ENCODE data around the gene ABHD17B.

ABHD17B gene

DNA sequence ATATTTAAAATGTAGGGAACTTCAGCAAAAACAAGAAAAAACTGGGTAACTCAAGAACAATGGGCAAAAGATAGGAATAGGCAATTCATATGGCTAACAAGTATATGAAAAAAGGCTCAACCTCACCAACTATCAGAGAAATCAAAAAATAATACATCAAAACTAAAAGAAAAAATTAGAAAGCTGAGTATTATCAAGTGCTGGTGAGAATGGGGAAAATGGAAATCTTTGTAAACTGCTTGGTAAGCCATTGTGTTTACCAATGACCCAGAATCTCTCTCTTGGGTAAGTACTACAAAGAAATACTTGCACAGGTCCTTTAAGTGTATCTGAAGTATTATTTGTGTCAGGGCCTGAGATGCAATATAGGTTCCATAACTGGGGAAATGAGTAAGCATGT, 27.0 kb downstream of the ABHD17B start:
- TF ChIP-seq CEBPB (IDR thresholded peaks at IDR 0.05) (no peak), TAF1 (IDR thresholded peaks at IDR 0.05; ENCODE audit: low read depth) (no peak), ZBTB7A (IDR thresholded peaks at IDR 0.05; ENCODE audit: low read depth) (no peak), CREB1 (IDR thresholded peaks at IDR 0.05; ENCODE audit: low read depth) (no peak), TEAD4 (IDR thresholded peaks at IDR 0.05) (no peak), EP300 (IDR thresholded peaks at IDR 0.05; ENCODE audit: borderline replicate concordance) (no peak), NFIC (IDR thresholded peaks at IDR 0.05) (no peak), TCF12 (IDR thresholded peaks at IDR 0.05; ENCODE audit: low read depth) (no peak), YY1 (IDR thresholded peaks at IDR 0.05; ENCODE audit: low read depth) (no peak), FOXM1 (IDR thresholded peaks at IDR 0.05; ENCODE audit: borderline replicate concordance, low read depth) (no peak), RAD21 (IDR thresholded peaks at IDR 0.05; ENCODE audit: low read depth) (no peak), EGR1 (IDR thresholded peaks at IDR 0.05) (no peak)
- TF ChIP-seq, protein P1, sequence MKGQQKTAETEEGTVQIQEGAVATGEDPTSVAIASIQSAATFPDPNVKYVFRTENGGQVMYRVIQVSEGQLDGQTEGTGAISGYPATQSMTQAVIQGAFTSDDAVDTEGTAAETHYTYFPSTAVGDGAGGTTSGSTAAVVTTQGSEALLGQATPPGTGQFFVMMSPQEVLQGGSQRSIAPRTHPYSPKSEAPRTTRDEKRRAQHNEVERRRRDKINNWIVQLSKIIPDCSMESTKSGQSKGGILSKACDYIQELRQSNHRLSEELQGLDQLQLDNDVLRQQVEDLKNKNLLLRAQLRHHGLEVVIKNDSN (IDR thresholded peaks at IDR 0.05): no peak
- TF ChIP-seq, protein P2, sequence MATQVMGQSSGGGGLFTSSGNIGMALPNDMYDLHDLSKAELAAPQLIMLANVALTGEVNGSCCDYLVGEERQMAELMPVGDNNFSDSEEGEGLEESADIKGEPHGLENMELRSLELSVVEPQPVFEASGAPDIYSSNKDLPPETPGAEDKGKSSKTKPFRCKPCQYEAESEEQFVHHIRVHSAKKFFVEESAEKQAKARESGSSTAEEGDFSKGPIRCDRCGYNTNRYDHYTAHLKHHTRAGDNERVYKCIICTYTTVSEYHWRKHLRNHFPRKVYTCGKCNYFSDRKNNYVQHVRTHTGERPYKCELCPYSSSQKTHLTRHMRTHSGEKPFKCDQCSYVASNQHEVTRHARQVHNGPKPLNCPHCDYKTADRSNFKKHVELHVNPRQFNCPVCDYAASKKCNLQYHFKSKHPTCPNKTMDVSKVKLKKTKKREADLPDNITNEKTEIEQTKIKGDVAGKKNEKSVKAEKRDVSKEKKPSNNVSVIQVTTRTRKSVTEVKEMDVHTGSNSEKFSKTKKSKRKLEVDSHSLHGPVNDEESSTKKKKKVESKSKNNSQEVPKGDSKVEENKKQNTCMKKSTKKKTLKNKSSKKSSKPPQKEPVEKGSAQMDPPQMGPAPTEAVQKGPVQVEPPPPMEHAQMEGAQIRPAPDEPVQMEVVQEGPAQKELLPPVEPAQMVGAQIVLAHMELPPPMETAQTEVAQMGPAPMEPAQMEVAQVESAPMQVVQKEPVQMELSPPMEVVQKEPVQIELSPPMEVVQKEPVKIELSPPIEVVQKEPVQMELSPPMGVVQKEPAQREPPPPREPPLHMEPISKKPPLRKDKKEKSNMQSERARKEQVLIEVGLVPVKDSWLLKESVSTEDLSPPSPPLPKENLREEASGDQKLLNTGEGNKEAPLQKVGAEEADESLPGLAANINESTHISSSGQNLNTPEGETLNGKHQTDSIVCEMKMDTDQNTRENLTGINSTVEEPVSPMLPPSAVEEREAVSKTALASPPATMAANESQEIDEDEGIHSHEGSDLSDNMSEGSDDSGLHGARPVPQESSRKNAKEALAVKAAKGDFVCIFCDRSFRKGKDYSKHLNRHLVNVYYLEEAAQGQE (IDR thresholded peaks at IDR 0.05; ENCODE audit: low read depth): no peak
- TF ChIP-seq, protein P3, sequence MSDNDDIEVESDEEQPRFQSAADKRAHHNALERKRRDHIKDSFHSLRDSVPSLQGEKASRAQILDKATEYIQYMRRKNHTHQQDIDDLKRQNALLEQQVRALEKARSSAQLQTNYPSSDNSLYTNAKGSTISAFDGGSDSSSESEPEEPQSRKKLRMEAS (IDR thresholded peaks at IDR 0.05): no peak

DNA sequence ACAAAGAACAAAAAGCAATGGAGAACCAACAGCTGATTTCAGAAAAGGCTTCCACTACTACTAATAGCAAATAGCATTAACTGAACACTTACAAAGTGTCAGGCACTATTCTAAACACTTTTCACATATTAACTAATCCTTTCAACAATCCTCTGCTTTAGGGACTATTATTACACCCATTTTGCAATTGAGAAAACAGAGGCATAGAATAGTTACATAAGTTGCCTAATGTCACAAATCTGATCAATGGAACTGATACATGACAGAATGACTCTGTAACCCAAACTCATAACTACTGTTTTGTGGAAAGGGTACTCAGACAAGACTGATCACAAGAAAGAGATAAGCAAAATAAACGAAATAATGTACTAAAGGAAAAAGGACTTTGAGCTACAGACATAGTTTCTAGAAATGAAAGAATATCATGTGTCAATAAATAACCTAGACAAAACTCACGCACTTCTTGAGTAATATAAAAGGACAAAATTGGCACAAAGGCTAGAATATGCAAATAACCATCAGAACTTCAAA, 31.3 kb downstream of the ABHD17B start:
- TF ChIP-seq EGR1 (IDR thresholded peaks at IDR 0.05) (no peak), EP300 (IDR thresholded peaks at IDR 0.05; ENCODE audit: borderline replicate concordance) (no peak), FOXM1 (IDR thresholded peaks at IDR 0.05; ENCODE audit: borderline replicate concordance, low read depth) (no peak), RAD21 (IDR thresholded peaks at IDR 0.05; ENCODE audit: low read depth) (no peak)
- TF ChIP-seq, protein P3 (IDR thresholded peaks at IDR 0.05): no peak

DNA sequence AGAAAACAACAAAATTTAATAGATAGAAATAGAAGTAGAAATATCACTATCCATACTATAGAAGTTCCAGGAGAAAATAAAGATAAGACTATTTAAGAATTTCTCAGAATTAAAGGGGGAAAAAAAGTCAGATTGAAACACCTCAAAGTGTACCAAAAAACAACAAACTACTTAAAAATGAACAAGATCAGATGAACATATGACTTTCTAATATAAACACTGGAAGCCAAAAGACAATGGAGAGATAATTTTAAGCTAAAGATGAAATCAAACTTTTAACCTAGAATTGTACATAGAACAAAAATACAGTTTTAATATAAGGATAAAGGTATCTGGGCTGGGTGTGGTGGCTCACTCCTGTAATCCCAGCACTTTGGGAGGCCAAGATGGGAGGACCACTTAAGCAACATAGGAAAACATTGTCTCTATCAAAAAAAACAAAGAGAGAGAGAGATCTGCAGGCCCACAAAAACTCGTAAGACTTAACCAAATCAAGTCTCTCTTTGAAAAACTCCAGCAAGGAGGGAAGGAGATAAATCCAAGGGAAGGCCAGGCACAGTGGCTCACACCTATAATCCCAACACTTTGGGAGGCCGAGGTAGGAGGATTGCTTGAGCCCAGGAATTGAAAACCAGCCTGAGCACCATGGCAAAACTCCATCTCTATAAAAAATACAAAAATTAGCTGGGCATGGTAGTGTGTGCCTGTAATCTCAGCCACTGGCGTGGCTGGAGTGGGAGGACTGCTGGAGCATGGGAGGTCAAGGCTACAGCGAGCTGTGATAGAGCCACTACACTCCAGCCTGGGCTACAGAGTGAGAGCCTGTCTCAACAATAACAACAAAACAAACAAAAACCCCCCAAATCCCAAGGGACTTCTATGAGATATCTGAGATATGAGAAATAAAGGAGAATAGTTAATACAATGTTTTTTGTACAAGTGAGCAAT, 32.4 kb downstream of the ABHD17B start:
- TF ChIP-seq TAF1 (IDR thresholded peaks at IDR 0.05; ENCODE audit: low read depth) (no peak), FOXM1 (IDR thresholded peaks at IDR 0.05; ENCODE audit: borderline replicate concordance, low read depth) (no peak)

DNA sequence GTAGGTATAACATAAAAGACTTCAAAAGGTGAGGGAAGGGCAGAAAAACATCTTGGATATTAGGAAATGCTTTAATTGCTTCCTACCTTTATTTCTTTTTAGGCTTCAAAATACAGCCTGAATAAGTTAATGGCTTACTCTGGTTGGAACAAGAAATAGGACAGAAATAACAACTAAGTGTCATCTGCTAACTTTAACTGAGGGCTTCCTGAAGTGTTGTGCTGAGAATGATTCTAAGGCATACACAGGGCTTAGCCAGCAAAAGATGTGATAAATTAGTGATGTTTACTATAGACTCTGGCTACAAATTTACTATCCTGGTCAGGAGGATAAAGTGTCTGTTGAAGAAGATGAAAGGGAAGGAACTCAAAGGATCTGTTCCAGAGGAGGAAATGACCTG, 34.2 kb downstream of the ABHD17B start:
- TF ChIP-seq ZBTB7A (IDR thresholded peaks at IDR 0.05; ENCODE audit: low read depth): no peak
- TF ChIP-seq NFIC (IDR thresholded peaks at IDR 0.05): no peak
- no peak for TF ChIP-seq CREB1 (IDR thresholded peaks at IDR 0.05; ENCODE audit: low read depth)
- TF ChIP-seq CEBPB (IDR thresholded peaks at IDR 0.05): no peak
- TF ChIP-seq, protein P3 (IDR thresholded peaks at IDR 0.05): no peak
- no peak for TF ChIP-seq TAF1 (IDR thresholded peaks at IDR 0.05; ENCODE audit: low read depth)
- TF ChIP-seq, protein P2 (IDR thresholded peaks at IDR 0.05; ENCODE audit: low read depth): no peak
- TF ChIP-seq YY1 (IDR thresholded peaks at IDR 0.05; ENCODE audit: low read depth): no peak
- TF ChIP-seq TCF12 (IDR thresholded peaks at IDR 0.05; ENCODE audit: low read depth): no peak
- TF ChIP-seq TEAD4 (IDR thresholded peaks at IDR 0.05): no peak
- TF ChIP-seq EGR1 (IDR thresholded peaks at IDR 0.05): no peak
- TF ChIP-seq, protein P1 (IDR thresholded peaks at IDR 0.05): no peak
- no peak for TF ChIP-seq FOXM1 (IDR thresholded peaks at IDR 0.05; ENCODE audit: borderline replicate concordance, low read depth)
- no peak for TF ChIP-seq RAD21 (IDR thresholded peaks at IDR 0.05; ENCODE audit: low read depth)
- no peak for TF ChIP-seq EP300 (IDR thresholded peaks at IDR 0.05; ENCODE audit: borderline replicate concordance)

DNA sequence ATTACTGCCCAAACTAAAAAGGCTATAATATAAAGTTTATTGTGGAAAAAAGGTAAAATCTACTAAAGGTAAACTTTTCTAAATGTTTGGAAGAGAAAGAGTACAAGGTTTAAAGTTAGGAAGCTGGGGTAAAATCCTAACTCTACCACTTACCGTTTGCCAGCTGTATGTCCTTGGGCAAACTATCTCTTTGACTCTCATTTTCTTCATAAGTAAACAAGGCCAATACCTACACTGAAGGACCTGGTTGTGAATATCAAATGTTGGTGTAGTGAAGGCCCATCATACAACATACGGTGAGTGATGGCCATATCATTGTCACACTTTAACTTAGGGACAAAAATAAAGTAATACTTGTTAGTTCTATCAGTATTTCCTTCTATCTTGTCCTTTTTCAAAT, 34.9 kb downstream of the ABHD17B start:
- TF ChIP-seq CEBPB (IDR thresholded peaks at IDR 0.05): no peak

DNA sequence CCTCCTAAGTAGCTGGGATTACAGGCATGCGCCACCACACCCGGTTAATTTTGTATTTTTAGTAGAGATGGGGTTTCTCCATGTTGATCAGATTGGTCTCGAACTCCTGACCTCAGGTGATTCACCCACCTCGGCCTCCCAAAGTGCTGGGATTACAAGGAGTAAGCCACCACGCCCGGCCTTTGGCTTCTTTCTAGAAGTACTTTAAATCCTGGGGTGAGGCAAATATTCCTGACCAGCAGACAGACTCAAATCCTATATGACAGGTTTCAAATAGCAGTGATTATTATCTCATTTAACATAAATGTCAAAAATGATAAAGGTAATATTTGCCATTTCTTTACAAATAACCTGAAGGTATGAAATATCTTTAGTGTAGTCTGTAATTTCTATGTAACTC, 35.6 kb downstream of the ABHD17B start:
- TF ChIP-seq EP300 (IDR thresholded peaks at IDR 0.05; ENCODE audit: borderline replicate concordance) (no peak), NFIC (IDR thresholded peaks at IDR 0.05) (no peak)

All from Ishikawa (cell line).